GM19238 (cell line): Measurements from ENCODE around the gene ZNF341.
"Not testable (repeated sequence)": the region's sequence is repeated elsewhere in the genome, so short reads cannot be mapped to it uniquely, and the experiment has no call there.

Experiments used
- DNase-seq: peaks from one replicate; pipeline ENCODE4 v3.0.0; 2011; ENCODE audit warnings: low spot score; ENCODE audit not compliant: insufficient read length

Gene ZNF341

DNA sequence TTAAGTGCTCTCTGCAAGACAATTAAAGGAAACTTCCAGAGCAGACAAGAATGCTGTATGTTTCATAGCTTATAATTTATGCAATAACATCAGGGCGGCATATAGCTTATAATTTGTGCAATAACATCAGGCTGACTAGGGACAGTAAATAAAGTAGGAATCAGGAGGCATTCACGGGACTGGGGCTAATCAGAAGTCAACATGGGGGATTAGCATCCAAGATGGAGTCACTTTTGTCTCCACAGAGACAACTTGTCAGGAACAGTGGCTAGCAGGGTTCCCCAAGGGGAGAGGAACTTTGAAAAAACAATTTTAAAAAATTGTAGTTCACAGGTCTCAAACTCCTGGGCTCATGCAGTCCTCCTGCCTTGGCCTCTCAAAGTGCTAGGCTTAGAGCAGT, 3.3 kb upstream of the ZNF341 start:
- no peak for DNase-seq

DNA sequence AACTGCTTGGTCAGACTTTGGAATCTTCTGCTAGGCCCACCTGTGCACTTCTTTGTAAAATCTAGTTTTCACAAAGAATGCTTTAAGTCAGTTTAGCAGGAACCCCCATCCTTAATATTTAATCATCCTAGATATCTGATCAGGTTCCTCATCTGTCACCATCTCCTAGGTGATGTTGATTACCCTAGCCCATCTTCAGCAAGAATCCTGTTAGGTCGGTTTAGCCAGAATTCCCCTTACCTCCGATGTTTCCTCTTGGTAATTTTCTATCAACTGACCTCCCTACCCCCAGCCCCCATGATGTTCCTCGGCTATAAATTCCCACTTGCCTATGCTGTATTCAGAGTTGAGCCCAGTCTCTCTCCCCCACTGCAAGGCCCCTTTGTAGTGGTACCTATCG, 2.7 kb upstream of the ZNF341 start:
- no peak for DNase-seq

DNA sequence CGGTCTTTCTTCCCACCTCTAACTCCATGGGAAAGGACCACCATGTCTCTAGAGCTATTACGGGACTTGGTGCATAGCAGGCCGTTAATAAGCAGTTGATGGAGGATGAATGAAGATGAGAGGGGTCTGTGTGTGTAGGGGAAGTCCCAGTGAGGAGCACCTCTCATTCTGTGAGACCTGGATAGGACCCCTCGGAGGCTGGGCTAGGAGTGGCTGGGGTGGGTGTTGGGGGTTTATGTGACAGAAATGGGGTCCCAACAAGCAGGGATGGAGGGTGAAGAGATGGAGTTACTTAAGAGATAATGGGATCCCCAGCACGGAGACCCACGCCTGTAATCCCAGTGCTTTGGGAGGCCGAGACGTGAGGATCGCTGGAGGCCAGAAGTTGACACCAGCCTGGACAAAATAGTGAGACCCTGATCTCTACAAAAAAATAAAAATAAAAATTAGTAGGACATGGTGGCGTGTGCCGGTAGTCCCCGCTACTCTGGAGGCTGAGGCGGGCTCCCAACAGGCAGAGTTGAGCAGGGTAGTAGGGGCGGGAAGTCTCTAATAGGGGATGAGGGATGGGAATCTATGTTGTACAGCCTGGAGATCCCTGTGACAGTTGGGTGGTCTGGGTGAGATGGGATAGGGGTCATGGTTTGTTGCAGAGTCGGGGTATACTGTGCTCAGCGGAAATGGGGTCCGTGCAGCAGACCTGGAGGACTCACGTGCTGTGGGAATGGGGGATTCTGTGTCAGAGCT, 677 bp upstream of the ZNF341 start:
- DNase-seq = no peak

DNA sequence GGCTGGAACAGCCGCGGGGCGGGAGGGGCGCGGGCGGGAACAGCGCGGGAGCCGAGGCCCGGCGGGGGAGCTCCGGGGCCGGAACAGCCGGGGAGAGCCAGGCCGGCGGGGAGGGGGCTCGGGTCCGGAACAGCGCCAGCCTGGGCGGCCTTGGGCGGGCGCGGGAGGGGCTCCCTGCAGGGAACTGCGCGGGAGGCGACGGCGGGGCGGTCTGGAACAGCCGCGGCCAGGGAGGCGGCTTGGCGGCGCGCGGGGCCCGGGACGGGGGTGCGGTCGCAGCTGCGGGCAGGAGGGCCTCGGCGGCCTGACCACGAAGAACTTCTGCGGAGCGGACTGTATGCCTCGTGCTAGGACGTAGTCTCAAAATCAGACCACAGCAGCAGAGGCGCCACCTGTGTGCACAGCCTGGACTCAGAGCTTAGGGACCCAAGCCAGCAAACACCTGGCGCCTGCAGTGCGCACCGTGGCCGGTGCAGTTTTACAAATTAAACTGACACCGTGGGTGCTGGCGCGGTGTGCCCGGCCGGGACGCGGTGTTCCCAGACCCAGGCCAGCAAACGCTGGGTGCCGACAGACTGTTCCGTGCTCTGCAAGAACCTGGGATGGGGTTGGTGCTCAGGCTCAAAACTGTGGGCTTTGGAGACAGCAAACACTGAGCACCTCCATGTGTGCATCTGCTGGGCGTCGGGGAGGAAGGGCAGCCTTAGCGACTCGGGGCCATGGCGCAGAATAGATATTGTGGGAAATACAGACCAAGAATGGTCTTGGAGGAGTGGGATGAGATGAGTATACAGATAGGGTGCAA, 572 bp downstream of the ZNF341 start:
- DNase-seq = peak; percentile 62

DNA sequence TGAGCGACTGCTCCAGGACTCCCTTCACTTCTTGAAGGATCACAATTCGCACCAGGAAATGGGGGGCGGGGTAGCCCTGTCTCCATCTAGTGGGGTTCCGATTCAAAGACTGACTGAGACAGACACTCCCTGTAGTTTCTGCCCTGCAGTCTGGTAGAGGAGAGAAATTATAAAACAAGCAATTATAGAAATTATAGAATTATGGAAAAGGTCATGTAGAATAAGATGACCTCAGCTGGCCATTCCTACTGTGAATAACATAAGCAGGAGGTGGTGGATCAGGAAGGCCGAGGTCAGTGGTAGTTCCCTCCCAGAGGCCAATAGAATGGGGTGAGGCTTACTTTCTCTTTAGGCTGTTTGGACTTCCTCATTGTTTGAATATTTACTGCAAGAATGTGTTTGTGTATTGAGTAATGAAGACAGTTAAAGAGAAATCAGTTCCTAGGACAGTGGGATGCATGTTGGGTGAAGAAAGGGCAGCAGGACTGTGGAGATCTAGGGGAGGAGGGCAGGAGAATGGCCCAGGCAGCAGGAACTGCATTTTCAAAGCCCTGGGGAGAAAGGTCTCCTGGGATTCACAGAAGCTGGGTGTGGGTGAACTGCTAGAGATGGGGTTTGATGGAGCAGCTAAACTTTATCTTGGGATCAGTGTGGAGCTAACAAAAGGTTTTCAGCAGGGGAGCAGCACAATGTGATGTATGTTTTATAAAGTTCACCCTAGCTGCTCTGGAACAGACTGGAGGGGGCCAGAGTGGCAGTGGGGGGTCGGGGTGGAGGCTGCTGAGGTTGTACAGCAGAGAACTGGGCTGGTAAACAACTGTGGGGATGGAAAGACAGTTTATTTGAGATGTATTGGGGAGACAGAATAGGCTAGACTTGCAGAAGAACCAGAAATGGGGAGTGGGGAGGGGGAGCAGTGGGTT, 2.1 kb downstream of the ZNF341 start:
- no peak for DNase-seq

DNA sequence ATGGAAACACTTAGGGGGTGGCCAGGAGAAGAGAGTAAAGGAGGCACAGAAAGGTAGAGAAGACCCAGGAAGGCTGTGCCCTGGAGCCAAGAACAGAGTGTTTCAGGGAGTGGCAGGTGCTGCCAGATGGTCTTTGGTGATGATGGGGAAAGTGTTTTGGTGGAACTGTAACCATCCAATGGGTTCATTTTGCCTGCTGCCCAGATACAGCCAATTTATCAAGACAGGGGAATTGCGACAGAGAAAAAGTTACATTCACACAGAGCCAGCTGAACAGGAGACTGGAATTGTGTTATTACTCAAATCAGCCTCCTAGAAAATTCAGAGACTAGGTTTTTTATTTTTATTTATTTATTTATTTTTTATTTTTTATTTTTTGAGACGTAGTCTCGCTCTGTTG, 5.2 kb downstream of the ZNF341 start:
- no peak for DNase-seq

DNA sequence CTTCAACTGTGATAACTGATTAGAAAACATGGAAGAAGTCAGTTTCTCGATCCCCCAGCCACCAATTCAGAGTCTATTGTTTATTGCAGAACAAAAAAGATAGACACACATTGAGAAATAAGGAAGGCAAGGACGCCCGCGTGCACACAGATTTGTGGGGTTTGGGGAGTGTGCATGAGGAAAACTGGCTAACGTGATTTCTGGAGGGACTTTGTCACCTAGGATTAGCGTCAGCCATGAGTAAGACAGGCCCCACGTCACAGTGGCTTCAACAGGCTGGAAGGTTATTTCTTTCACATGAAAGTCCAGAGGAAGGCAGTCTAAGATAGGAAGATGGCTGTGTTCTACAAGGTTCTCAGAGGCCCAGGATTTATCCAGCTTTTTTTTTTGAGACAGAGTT, 7.7 kb downstream of the ZNF341 start:
- no peak for DNase-seq

DNA sequence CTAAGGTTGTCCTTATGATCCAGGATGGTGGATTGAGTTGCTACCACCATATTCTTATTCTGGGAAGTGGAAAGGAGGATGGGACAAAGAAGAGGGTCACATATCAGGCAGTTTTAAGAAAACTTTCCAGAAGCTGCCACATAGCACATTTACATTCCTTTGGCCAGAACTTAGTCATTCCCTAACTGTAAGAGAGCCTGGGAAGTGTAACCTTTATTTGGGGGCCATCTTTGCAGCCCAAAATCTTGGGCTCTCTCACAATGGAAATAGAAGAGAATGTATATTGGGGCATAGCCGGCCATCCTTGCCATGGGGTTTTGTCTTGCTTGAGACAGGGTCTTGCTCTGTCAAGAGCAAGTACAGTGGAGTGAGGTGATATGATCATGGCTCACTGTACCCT, 8.4 kb downstream of the ZNF341 start:
- DNase-seq = no peak

DNA sequence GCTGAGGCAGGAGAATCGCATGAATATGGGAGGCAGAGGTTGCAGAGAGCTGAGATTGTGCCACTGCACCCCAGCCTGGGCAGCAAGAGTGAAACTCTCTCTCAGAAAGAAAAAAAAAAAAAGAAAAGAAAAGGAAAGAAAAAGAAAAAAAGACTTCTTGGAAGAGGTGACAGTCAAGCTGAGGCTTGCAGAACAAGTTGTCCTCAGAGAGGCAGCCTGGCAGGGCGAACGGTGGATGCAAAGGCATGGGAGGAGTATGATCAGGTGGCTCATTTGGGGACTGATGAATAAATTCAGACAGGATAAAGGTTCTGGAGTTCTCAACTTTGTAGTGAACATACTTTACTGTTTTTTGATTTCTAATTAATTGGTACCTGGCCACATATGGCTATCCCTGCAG, 12.4 kb downstream of the ZNF341 start:
- DNase-seq = no peak

DNA sequence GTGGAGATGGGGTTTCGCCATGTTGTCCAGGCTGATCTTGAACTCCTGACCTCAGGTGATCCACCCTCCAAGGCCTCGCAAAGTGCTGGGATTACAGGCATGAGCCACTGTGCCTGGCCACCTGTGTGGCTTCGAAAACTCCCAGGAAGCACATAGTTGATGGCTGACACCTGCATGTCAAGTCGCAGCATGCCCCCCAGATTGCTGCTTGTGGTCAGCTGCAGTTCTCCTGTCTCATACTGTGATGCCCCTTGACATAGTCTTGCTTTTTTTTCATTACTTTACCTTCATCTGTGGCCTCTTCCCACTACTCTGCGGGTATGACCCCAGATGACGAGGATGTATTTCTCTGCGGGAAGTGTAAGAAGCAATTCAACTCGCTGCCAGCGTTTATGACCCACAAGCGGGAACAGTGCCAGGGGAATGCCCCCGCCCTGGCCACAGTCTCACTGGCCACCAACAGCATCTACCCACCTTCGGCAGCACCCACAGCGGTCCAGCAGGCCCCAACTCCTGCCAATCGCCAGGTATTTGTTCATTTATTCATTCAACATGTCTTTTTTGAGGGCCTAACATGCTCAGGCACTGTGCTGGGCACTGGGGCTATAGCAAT, 13.1 kb downstream of the ZNF341 start:
- DNase-seq = no peak

DNA sequence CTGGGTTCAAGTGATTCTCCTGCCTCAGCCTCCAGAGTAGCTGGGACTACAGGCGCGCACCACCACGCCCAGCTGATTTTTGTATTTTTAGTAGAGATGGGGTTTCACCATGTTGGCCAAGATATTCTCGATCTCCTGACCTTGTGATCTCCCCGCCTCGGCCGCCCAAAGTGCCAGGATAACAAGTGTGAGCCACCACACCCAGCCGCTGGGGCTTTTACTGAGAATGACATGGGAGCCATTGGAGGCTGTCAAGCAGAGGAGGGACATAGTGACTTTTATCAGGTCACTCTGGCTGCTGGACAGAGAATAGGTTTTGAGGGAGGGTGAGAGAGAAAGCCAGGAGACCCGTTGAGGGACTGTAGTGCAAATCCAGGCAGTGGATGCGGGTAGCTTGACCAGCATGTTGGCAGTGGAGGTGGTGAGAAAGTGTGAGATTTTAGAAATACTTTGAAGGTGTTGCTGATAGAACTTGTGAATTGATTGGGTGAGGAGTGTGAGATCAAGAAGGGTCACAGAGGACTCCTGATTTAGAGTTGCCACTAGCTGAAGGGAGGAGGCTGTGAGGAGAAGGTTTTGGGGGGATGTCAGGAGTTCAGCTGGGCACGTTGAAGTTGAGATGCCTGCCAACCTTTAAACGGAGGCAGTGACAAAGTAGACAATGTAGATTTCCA, 14.7 kb downstream of the ZNF341 start:
- no peak for DNase-seq

DNA sequence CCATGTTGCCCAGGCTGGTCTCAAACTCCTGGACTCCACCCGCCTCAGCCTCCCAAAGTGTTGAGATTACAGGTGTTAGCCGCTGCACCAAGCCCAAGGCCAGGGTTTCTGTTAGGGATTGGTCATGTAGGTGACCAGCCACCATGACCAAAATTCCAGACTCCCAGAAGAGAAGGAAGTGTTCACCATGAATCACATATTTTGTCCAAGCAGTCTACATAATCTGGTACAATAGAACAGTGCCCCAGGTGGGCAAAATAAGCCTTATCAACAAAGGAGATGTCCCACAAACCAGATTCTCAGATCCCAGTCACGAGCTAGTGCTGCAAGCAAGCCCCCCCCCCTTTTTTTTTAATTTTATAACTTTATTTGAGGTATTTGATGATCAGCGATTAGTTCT, 20.0 kb downstream of the ZNF341 start:
- DNase-seq = no peak

DNA sequence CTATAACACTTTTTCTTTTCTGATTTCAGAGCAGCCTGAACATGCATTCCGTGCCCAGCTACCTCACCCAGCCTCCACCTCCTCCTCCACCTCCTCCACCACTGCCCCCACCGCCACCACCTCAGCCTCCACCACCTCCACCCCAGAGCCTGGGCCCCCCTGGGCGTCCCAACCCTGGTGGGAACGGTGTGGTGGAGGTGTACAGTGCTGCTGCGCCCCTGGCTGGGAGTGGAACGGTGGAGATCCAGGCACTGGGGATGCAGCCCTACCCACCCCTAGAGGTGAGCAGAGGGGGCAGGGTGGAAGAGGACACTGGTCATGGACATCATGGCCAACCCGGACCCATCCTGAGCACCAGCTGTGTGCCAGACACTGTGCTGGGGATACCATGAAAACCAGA, 21.3 kb downstream of the ZNF341 start:
- no peak for DNase-seq

DNA sequence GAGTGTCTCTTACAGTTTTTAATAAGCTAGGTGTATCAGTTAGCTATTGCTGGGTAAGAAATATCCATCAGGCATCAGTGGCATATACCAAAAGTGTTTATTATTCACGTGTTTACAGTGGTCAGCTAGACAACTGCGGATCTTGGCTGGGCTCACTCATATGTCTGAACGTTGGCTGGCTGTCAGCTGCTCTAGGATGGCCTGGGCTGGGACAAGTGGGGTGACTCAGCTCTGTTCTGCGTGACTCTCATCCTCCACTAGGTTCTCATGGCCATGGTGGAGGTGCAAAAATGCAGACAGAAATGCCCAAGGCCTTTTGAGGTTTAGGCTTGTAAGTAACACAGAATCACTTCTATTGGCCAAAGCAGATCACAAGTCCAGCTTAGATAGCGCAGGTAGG, 22.0 kb downstream of the ZNF341 start:
- no peak for DNase-seq

DNA sequence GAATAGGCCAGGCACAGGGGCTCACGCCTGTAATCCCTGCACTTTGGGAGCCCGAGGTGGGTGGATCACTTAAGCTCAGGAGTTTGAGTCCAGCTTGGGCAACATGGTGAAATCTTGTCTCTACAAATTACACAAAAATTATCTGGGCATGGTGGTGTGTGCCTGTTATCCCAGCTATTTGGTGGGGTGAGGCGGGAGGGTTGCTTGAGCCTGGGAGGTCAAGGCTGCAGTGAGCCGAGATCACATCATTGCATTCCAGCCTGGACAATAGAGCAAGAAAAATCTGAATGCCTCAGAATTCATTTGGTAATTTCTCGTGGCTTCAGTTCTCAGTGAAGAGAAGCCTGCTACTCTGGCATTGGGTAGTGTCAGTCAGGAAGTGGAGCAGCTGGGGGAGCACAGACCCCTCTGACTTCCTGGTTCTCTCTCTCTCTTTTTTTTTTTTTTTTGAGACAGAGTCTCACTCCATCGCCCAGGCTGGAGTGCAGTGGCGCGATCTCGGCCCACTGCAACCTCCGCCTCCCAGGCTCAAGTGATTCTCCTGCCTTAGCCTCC, 24.2 kb downstream of the ZNF341 start:
- not testable (repeated sequence) for DNase-seq

DNA sequence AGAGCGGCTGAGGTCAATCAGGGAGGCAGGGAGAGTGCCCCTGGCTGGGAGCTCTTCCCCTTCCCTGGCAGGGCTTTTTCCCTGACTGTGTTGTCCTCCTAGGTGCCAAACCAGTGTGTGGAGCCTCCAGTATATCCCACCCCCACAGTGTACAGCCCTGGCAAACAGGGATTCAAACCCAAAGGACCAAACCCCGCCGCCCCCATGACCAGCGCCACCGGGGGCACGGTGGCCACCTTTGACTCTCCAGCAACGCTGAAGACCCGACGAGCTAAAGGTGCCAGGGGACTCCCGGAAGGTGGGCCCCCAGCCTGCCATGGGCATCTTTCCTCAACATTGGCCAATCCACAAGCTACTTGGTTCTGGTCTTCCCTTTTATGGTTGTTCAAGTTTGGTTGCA, 25.2 kb downstream of the ZNF341 start:
- DNase-seq = no peak

DNA sequence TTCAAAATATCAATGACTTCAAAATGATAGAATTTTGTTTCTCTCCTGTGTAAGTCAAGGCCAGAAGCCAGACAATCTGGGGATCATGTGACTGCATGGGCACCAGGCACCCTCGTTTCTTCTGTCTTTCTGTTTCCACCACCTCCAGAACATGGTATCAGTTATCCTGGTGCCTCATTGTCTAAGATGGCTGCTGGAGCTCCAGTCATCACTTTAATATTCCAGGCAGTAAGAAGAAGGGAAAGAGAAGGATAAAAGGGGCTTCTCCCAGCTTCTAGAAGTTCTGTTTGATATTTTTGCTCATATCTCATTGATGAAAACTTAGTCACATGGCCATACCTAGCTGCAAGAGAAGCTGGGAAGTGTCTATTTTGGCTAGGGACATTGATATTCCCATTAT, 25.7 kb downstream of the ZNF341 start:
- DNase-seq = no peak

DNA sequence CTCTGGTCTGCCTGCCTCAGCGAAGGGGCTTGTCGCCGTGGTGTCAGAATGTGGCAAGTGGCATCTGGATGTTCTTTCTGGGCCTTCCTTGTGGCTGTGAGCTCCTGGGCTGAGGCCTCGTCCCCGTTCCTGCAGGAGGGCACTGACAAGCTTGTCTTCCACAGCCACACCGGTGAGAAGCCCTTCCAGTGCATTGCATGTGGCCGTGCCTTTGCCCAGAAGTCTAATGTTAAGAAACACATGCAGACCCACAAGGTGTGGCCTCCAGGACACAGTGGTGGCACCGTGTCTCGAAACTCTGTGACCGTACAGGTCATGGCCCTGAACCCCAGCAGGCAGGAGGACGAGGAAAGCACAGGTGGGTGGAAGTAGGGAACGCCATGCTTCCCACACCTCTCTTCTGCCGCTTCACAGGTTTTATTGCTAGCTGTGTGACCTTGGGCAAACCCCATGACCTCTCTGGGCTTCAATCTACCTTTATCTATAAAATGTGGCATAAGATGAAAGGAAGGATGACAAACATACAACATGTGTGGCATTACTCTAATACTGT, 30.0 kb downstream of the ZNF341 start:
- DNase-seq = no peak

DNA sequence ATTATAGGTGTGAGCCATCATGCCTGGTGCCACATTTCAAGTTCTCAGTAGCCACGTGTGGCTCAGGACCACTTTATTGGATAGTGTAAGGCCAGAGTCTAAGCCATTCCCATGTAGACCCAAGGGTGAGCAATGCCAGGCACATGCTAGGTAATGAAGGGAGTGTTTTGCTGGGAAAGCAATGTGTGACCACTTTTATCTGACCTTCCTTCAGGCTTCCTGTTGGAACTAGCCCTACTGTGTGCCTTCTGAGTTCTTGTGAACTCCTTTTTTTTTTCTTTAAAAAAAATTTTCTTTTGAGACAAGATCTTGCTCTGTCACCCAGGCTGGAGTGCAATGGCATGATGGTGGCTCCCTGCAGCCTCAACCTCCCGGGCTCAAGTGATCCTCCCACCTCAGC, 33.3 kb downstream of the ZNF341 start:
- no peak for DNase-seq

DNA sequence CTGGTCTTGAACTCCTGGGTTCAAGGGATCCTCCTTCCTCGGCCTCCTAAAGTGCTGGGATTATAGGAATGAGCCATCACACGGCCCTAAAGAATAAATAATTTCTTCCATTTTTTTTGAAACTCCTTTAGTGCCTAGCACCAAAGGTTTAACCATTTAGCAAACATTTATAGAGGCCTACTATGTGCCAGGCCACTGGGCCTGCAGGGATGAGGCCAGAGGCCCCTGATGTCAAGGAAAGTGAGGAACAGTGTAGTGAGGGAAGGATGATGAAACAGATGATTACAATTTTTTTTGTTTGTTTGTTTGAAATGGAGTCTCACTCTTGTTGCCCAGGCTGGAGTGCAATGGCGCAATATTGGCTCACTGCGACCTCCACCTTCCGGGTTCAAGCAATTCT, 33.8 kb downstream of the ZNF341 start:
- DNase-seq = no peak
